Caco-2 (cell line): ENCODE measurements around the gene GAK. TPM values are rescaled to one million over a fixed set of nuclear protein-coding genes. Genes with fewer than 3 reads are reported as not detected.

Experiments used
- BruUV-seq: library from RNA; stranded (reverse); fragments of 400-500 nt; replicated peaks from 2 replicates; lab custom pipeline; 2021; lab: Mats Ljungman, UMichigan
- CTCF ChIA-PET: fragments of 300-600 bp; sonication (Branson Sonifier 250); formaldehyde crosslinking; loops from one replicate; lab custom pipeline; 2022; ENCODE audit warnings: antibody characterized with exemption; lab: Charles Lee
- POLR2A ChIA-PET: fragments of 300-600 bp; sonication (Branson Sonifier 250); formaldehyde crosslinking; loops from one replicate; lab custom pipeline; 2022; ENCODE audit warnings: antibody characterized with exemption; lab: Charles Lee
- DNase-seq, 2 experiments: peaks; one replicate each; pipeline versions ENCODE4 v3.0.0 to v3.0.0-alpha.2; 2020 to 2022
- H3K27me3 ChIP-seq: replicated peaks from 2 replicates; pipeline ENCODE4 v1.6.0; 2011; ENCODE audit warnings: low read length; ENCODE audit not compliant: control insufficient read depth, insufficient read depth
- H3K36me3 ChIP-seq: 2 replicates; pipeline ENCODE4 v1.5.1; 2011; ENCODE audit warnings: low read length; ENCODE audit not compliant: control insufficient read depth, insufficient read depth
- H3K4me1 ChIP-seq: fragments of 250-450 bp; sonication (Bioruptor Pico); 2 replicates; pipeline ENCODE4 v1.5.1; 2020; ENCODE audit warnings: mild to moderate bottlenecking
- H3K4me3 ChIP-seq: 2 replicates; pipeline ENCODE4 v1.5.1; 2011; ENCODE audit warnings: low read depth, mild to moderate bottlenecking, control low read depth, low read length
- H3K9me3 ChIP-seq: fragments of 250-450 bp; sonication (Bioruptor Pico); 2 replicates; pipeline ENCODE4 v1.5.1; 2020; ENCODE audit warnings: mild to moderate bottlenecking, moderate library complexity
- H3K27ac Mint-ChIP-seq: one replicate; pipeline ENCODE4 v1.8.0; 2022; ENCODE audit warnings: mixed read lengths; ENCODE audit not compliant: unreplicated experiment
- H3K27me3 Mint-ChIP-seq: one replicate; pipeline ENCODE4 v1.8.0; 2022; ENCODE audit warnings: mixed read lengths; ENCODE audit not compliant: insufficient read depth, unreplicated experiment
- H3K36me3 Mint-ChIP-seq: one replicate; pipeline ENCODE4 v1.8.0; 2022; ENCODE audit warnings: mild to moderate bottlenecking, mixed read lengths; ENCODE audit not compliant: insufficient read depth, unreplicated experiment
- H3K4me1 Mint-ChIP-seq: one replicate; pipeline ENCODE4 v1.8.0; 2022; ENCODE audit warnings: low read depth, mixed read lengths; ENCODE audit not compliant: unreplicated experiment
- H3K4me3 Mint-ChIP-seq: one replicate; pipeline ENCODE4 v1.8.0; 2022; ENCODE audit warnings: mild to moderate bottlenecking, moderate library complexity, mixed read lengths; ENCODE audit not compliant: unreplicated experiment
- H3K9me3 Mint-ChIP-seq: one replicate; pipeline ENCODE4 v1.8.0; 2022; ENCODE audit warnings: mixed read lengths; ENCODE audit not compliant: unreplicated experiment
- intact Hi-C: fragments of 100-400 bp; cut with micrococcal nuclease; formaldehyde crosslinking; loops from one replicate; pipeline ENCODE4 v1.10.0; 2022; ENCODE audit not compliant: unreplicated experiment
- total RNA-seq: library from RNA; stranded (reverse); gene quantifications from 2 replicates; pipeline ENCODE4 v1.2.3, GENCODE V29; 2022
- TF ChIP-seq, protein P1 (sequence below), 2 experiments: fragments of 200-600 bp in 1 of 2; IDR thresholded peaks; 1 replicate in 1 of 2; 2 replicates in 1 of 2; pipeline versions ENCODE4 v1.5.1 to v1.8.0; 2011 to 2022; ENCODE audit warnings: antibody characterized with exemption in 1 of 2, control low read depth in 1 of 2, inconsistent platforms in 1 of 2, low read depth in 1 of 2, low read length in 1 of 2, mild to moderate bottlenecking in 1 of 2, moderate library complexity in 1 of 2; ENCODE audit not compliant: insufficient read depth in 1 of 2, severe bottlenecking in 1 of 2, unreplicated experiment in 1 of 2

GAK gene
- total RNA-seq, 1 experiment from 2014 or later: 126 TPM

DNA sequence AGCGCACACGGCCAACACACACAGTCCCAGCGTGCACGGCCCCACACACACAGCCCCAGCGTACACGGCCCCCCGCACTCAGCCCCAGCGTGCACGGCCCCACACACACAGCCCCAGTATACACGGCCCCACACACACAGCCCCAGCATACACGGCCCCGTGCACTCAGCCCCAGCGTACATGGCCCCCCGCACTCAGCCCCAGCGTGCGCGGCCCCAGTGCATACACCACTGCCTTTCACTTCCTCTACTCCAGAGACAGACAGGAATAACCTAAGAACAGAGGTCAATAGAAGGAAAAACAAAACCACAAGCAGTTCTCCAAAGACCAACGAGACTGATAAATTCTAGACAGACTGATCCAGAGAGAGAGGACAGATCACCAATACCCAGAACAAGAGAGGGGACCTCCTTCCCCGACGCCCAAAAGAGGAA is 17.1 kb downstream of the GAK start:
- no TSS peak for BruUV-seq
- no peaks in the 10 kb centered on the region for H3K27me3 Mint-ChIP-seq
- TF ChIP-seq, protein P1, sequence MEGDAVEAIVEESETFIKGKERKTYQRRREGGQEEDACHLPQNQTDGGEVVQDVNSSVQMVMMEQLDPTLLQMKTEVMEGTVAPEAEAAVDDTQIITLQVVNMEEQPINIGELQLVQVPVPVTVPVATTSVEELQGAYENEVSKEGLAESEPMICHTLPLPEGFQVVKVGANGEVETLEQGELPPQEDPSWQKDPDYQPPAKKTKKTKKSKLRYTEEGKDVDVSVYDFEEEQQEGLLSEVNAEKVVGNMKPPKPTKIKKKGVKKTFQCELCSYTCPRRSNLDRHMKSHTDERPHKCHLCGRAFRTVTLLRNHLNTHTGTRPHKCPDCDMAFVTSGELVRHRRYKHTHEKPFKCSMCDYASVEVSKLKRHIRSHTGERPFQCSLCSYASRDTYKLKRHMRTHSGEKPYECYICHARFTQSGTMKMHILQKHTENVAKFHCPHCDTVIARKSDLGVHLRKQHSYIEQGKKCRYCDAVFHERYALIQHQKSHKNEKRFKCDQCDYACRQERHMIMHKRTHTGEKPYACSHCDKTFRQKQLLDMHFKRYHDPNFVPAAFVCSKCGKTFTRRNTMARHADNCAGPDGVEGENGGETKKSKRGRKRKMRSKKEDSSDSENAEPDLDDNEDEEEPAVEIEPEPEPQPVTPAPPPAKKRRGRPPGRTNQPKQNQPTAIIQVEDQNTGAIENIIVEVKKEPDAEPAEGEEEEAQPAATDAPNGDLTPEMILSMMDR (IDR thresholded peaks at IDR 0.05; ENCODE audit: insufficient read depth in 1 of 2, low read depth in 1 of 2, low read length in 1 of 2, severe bottlenecking in 1 of 2, unreplicated experiment in 1 of 2): no peak
- DNase-seq: no peak
- Histone ChIP-seq H3K36me3 (no peaks in the 10 kb centered on the region; the same call in 1 of the 2 replicates), H3K27me3 (no peaks in the 10 kb centered on the region), H3K4me1 (no peaks in the 10 kb centered on the region), H3K9me3 (no peaks in the 10 kb centered on the region), H3K4me3 (no peak overlapping the region)
- no peak overlapping the region for H3K4me3 Mint-ChIP-seq
- peaks cover 10% of the 10 kb centered on the region for H3K9me3 Mint-ChIP-seq
- CTCF ChIA-PET: no interaction called here
- POLR2A ChIA-PET: no interaction called here
- H3K4me1 Mint-ChIP-seq: no peaks in the 10 kb centered on the region
- intact Hi-C loops: no loop called here
- peaks cover 29% of the 10 kb centered on the region for H3K36me3 Mint-ChIP-seq
- H3K27ac Mint-ChIP-seq: no peak overlapping the region

DNA sequence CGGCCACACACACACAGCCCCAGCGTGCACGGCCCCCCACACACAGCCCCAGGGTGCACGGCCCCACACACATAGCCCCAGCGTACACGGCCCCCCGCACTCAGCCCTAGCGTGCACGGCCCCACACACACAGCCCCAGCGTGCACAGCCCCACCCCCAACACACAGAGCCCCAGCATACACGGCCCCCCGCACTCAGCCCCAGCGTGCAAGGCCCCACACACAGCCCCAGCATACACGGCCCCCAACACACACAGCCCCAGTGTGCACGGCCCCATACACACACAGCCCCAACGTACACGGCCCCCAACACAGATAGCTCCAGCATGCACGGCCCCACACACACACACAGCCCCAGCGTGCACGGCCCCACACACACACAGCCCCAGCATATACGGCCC is 17.6 kb downstream of the GAK start:
- Mint-ChIP-seq H3K36me3 (peaks cover 27% of the 10 kb centered on the region), H3K9me3 (peaks cover 5% of the 10 kb centered on the region), H3K27ac (no peak overlapping the region), H3K4me1 (no peaks in the 10 kb centered on the region), H3K27me3 (no peaks in the 10 kb centered on the region), H3K4me3 (no peak overlapping the region)
- Histone ChIP-seq H3K27me3 (no peaks in the 10 kb centered on the region), H3K4me3 (no peak overlapping the region), H3K4me1 (no peaks in the 10 kb centered on the region), H3K9me3 (no peaks in the 10 kb centered on the region), H3K36me3 (no peaks in the 10 kb centered on the region; the same call in 1 of the 2 replicates)
- TF ChIP-seq, protein P1 (IDR thresholded peaks at IDR 0.05; ENCODE audit: insufficient read depth in 1 of 2, low read depth in 1 of 2, low read length in 1 of 2, severe bottlenecking in 1 of 2, unreplicated experiment in 1 of 2): no peak
- intact Hi-C loops: no loop called here
- ChIA-PET CTCF (no interaction called here), POLR2A (no interaction called here)
- no TSS peak for BruUV-seq
- no peak for DNase-seq

DNA sequence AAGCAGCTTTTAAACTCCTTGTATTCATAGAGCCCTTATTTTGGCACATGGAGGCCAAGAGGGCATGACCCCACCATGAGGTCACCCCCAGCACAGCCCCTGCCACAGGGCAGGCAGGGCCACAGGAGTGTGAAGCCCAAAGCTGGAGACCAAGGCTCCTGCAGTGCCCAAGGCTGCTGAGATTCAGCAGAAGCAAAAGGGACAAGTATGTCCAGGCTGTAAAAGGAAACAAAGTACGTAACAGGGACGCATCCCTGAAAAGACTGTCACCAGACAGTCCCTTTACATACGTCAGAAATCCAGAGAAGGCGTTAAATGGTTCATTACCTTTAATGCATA is 18.9 kb downstream of the GAK start:
- CTCF ChIA-PET: no interaction called here
- DNase-seq: peak in 1 of 2 experiments; percentile 2
- Mint-ChIP-seq H3K36me3 (peaks cover 31% of the 10 kb centered on the region), H3K4me1 (no peaks in the 10 kb centered on the region), H3K4me3 (no peak overlapping the region), H3K27me3 (no peaks in the 10 kb centered on the region), H3K9me3 (no peaks in the 10 kb centered on the region), H3K27ac (no peak overlapping the region)
- no TSS peak for BruUV-seq
- intact Hi-C loops: no loop called here
- Histone ChIP-seq H3K4me3 (no peak overlapping the region), H3K36me3 (no peaks in the 10 kb centered on the region; the same call in 1 of the 2 replicates), H3K4me1 (no peaks in the 10 kb centered on the region), H3K9me3 (no peaks in the 10 kb centered on the region), H3K27me3 (no peaks in the 10 kb centered on the region)
- TF ChIP-seq, protein P1 (IDR thresholded peaks at IDR 0.05; ENCODE audit: insufficient read depth in 1 of 2, low read depth in 1 of 2, low read length in 1 of 2, severe bottlenecking in 1 of 2, unreplicated experiment in 1 of 2): no peak
- POLR2A ChIA-PET: no interaction called here
